ENCODE results near the gene NPSR1.

- TF ChIP-seq CTCF (IDR thresholded peaks at IDR 0.05; ENCODE audit: low read depth, low read length, poor library complexity, severe bottlenecking) (no peak), EZH2phosphoT487 (IDR thresholded peaks at IDR 0.05; ENCODE audit: borderline replicate concordance, low read length) (no peak)
These were observed 122.5 kb downstream of the NPSR1 start for GRCh38 chr7:34780546-34780945.

Measured in DOHH2 (cell line).